ENCODE results near the gene MPV17L2. TPM values are rescaled to one million over a fixed set of nuclear protein-coding genes. Genes with fewer than 3 reads are reported as not detected.

Gene MPV17L2
- total RNA-seq, 6 experiments from 2014 or later, result 6.5 to 26.4 (median 7.5) TPM

DNA sequence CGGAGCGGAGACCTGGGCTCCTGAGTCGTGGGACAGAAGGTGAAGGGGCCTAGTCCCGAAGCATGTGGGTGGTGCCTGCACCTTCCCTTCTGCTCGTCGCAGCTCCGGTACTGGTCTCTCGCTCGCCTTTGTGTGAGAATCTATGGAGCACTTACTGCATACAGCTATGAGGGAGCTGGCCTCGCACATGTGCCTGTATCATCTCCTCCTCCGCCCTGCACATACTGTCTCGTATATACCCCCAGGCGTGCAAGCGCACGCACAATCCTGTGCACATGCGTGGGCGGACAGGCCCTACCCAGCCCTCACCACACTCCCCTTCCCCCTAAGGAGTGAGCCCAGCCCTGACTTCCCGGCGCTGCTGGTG lies 31.4 kb upstream of the MPV17L2 start:
- TF ChIP-seq POLR2A (IDR thresholded peaks at IDR 0.05), result no peak
- TF ChIP-seq, protein P1, sequence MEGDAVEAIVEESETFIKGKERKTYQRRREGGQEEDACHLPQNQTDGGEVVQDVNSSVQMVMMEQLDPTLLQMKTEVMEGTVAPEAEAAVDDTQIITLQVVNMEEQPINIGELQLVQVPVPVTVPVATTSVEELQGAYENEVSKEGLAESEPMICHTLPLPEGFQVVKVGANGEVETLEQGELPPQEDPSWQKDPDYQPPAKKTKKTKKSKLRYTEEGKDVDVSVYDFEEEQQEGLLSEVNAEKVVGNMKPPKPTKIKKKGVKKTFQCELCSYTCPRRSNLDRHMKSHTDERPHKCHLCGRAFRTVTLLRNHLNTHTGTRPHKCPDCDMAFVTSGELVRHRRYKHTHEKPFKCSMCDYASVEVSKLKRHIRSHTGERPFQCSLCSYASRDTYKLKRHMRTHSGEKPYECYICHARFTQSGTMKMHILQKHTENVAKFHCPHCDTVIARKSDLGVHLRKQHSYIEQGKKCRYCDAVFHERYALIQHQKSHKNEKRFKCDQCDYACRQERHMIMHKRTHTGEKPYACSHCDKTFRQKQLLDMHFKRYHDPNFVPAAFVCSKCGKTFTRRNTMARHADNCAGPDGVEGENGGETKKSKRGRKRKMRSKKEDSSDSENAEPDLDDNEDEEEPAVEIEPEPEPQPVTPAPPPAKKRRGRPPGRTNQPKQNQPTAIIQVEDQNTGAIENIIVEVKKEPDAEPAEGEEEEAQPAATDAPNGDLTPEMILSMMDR (IDR thresholded peaks at IDR 0.05), result peak in 1 of 4 donors; percentile 38
- intact Hi-C loops (cut with DNase I), result no loop called here
- Histone ChIP-seq H3K4me1 (peaks cover 0 to 18% (median 8%) of the 10 kb centered on the region in 4 donors), H3K27ac (no peak overlapping the region), H3K36me3 (peaks cover 0 to 35% (median 9%) of the 10 kb centered on the region in 4 donors), H3K9me3 (no peaks in the 10 kb centered on the region), H3K4me3 (no peak overlapping the region), H3K27me3 (no peaks in the 10 kb centered on the region)
- ATAC-seq (peak in 2 of 4 donors; percentile 3 to 10), DNase-seq (peak in 1 of 3 donors; percentile 60)
- 70% methylated on average over 11 of the region's 19 CpGs for WGBS (ENCODE audit: insufficient coverage, low coverage, low lambda C conversion rate, missing lambda C conversion rate)

DNA sequence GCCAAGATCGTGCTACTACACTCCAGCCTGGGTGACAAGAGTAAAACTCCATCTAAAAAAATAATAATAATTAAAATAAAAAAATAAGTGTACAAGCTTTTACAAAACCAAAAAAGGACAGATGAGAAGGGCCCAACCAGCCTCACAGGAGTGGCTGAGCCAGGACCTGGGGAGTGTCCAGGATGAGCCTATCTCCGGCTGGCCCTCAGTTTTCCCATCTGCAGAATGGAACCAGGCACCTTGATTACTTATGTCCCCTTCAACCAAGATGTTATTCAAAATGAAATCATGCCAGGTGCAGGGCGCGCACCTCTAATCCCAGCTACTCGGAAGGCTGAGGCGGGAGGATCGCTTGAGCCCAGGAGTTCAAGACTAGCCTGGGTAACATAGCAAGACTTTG lies 28.9 kb upstream of the MPV17L2 start:
- TF ChIP-seq, protein P1 (IDR thresholded peaks at IDR 0.05), result no peak
- TF ChIP-seq POLR2A (IDR thresholded peaks at IDR 0.05), result no peak
- Histone ChIP-seq H3K9me3 (no peaks in the 10 kb centered on the region), H3K4me1 (peaks cover 0 to 10% (median 2%) of the 10 kb centered on the region in 4 donors), H3K4me3 (no peak overlapping the region), H3K27ac (no peak overlapping the region), H3K27me3 (no peaks in the 10 kb centered on the region), H3K36me3 (peaks cover 0 to 57% (median 15%) of the 10 kb centered on the region in 4 donors)
- intact Hi-C loops (cut with DNase I), result no loop called here
- DNase-seq, result no peak
- no peak for ATAC-seq
- 97% methylated on average over 7 of the region's 7 CpGs for WGBS (ENCODE audit: insufficient coverage, low coverage, low lambda C conversion rate, missing lambda C conversion rate)

DNA sequence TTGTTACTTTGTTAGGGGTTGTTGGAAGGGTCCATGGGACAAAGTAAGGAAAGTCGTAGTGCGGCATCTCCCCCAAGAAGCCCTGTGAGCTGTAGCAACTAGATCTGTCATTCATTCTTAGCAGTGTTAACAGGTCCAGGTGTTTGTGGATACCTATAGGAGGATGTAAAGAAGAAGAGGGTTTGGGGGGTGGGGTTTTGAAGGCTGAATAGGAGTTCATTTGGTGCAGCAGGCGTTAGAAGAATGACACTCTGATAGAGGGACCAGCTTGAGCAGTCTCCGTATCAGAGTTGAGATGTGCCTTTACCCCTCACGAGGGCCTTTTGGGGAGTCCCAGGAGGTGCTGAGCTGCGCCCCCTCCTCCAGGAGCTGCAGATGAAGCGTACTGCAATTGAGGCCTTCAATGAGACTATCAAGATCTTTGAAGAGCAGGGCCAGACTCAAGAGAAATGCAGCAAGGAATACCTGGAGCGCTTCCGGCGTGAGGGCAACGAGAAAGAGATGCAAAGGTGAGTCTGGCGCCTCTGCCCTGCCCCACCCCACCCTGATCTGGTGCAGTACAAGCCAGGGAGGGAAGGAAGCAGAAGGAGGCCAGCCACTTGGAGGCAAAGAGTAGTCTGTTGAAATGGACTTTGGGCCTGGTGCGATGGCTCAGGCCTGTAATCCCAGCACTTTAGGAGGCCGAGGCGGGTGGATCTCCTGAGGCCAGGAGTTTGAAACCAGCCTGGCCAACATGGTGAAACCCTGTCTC lies 27.0 kb upstream of the MPV17L2 start:
- 91% methylated on average over 9 of the region's 15 CpGs for WGBS (ENCODE audit: insufficient coverage, low coverage, low lambda C conversion rate, missing lambda C conversion rate)
- H3K36me3 ChIP-seq, result peaks cover 0 to 63% (median 15%) of the 10 kb centered on the region in 4 donors
- DNase-seq, result no peak
- intact Hi-C loops (cut with DNase I), result loop anchor here (5.0 kb wide), 1 partner anchor 54 kb away; no protein-coding TSS in a partner anchor
- ATAC-seq, result no peak
- no peaks in the 10 kb centered on the region for H3K9me3 ChIP-seq
- no peak overlapping the region for H3K4me3 ChIP-seq
- peaks cover 0 to 5% (median 2%) of the 10 kb centered on the region in 4 donors for H3K4me1 ChIP-seq
- H3K27ac ChIP-seq, result no peak overlapping the region
- no peaks in the 10 kb centered on the region for H3K27me3 ChIP-seq
- TF ChIP-seq, protein P1 (IDR thresholded peaks at IDR 0.05), result no peak
- no peak for TF ChIP-seq POLR2A (IDR thresholded peaks at IDR 0.05)

DNA sequence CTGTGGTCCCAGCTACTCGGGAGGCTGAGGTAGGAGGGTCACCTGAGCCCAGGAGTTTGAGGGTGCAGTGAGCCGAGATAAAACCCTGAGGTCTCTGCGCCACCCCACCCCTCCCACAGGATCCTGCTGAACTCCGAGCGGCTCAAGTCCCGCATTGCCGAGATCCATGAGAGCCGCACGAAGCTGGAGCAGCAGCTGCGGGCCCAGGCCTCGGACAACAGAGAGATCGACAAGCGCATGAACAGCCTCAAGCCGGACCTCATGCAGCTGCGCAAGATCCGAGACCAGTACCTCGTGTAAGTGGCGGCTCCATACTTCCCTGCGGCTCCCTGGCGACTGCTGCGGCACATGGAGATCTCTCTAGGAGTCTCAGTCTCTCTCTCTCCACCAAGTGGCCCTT lies 26.0 kb upstream of the MPV17L2 start:
- Histone ChIP-seq H3K4me3 (no peak overlapping the region), H3K27me3 (no peaks in the 10 kb centered on the region), H3K27ac (no peak overlapping the region), H3K4me1 (no peaks in the 10 kb centered on the region), H3K9me3 (no peaks in the 10 kb centered on the region), H3K36me3 (peaks cover 0 to 63% (median 15%) of the 10 kb centered on the region in 4 donors)
- intact Hi-C loops (cut with DNase I), result loop anchor here (5.0 kb wide), 1 partner anchor 55 kb away; no protein-coding TSS in a partner anchor
- ATAC-seq, result no peak
- 96% methylated on average over 8 of the region's 21 CpGs for WGBS (ENCODE audit: insufficient coverage, low coverage, low lambda C conversion rate, missing lambda C conversion rate)
- DNase-seq, result no peak
- no peak for TF ChIP-seq POLR2A (IDR thresholded peaks at IDR 0.05)
- TF ChIP-seq, protein P1 (IDR thresholded peaks at IDR 0.05), result no peak
